Measurements from ENCODE around the gene NEURL4.
"Not testable (repeated sequence)": the region's sequence is repeated elsewhere in the genome, so short reads cannot be mapped to it uniquely, and the experiment has no call there.

The NEURL4 gene

DNA sequence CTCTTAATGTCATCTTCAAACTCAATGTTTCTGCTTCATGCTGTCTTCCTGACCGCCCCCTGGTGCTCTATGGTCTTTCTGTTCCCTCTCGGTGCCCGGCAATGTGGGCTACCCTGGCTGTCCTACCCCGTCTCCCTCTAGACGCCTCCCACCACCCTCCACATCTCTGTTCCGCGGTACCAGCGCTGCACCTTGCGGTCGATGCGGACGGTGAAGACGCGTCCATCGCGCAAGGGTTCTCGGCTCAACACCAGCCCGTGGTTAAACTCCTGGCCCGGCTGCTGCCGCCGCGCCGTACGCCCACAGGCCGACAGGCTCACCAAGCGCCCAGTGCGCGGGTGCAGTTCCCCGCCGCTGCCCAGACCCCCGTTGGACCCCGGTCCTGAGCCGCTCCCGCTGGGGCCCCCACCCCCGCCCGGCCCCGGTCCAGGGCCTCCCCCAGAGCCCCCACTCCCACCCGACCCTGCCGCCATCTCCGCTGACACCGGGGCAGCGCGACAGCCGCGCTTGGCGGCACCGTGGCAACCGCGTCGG is at the start of gene NEURL4:
TSS of gene NEURL4 (minus strand) at position 496 of the 534 bp plus-strand sequence. CDS start at position 473, 23 bp downstream.
- TF ChIP-seq, protein P1, sequence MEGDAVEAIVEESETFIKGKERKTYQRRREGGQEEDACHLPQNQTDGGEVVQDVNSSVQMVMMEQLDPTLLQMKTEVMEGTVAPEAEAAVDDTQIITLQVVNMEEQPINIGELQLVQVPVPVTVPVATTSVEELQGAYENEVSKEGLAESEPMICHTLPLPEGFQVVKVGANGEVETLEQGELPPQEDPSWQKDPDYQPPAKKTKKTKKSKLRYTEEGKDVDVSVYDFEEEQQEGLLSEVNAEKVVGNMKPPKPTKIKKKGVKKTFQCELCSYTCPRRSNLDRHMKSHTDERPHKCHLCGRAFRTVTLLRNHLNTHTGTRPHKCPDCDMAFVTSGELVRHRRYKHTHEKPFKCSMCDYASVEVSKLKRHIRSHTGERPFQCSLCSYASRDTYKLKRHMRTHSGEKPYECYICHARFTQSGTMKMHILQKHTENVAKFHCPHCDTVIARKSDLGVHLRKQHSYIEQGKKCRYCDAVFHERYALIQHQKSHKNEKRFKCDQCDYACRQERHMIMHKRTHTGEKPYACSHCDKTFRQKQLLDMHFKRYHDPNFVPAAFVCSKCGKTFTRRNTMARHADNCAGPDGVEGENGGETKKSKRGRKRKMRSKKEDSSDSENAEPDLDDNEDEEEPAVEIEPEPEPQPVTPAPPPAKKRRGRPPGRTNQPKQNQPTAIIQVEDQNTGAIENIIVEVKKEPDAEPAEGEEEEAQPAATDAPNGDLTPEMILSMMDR (conservative IDR thresholded peaks at IDR 0.05; ENCODE audit: low read depth, low read length): peak; percentile 34
- DNase-seq (ENCODE audit: low read depth): no peak
- H3K4me3 ChIP-seq (ENCODE audit: low read length): peak within 1 kb of the TSS; percentile 92

DNA sequence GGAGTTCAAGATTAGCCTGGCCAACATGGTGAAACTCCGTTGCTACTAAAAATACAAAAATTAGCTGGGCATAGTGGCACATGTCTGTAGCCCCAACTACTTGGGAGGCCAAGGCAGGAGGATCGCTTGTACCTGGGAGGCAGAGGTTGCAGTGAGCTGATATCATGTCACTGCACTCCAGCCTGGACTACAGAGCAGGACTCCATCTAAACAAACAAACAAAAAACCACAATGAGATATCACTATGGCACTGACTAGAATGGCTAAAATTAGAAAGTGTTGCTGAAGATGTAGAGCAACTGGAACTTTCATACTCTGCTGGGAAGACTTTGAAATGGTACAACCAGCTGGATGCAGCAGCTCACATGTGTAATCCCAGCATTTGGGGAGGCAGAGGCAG is 45.2 kb upstream of the NEURL4 start:
- H3K4me3 ChIP-seq (ENCODE audit: low read length): no peak overlapping the region
- DNase-seq (ENCODE audit: low read depth): no peak
- TF ChIP-seq, protein P1 (conservative IDR thresholded peaks at IDR 0.05; ENCODE audit: low read depth, low read length): no peak

DNA sequence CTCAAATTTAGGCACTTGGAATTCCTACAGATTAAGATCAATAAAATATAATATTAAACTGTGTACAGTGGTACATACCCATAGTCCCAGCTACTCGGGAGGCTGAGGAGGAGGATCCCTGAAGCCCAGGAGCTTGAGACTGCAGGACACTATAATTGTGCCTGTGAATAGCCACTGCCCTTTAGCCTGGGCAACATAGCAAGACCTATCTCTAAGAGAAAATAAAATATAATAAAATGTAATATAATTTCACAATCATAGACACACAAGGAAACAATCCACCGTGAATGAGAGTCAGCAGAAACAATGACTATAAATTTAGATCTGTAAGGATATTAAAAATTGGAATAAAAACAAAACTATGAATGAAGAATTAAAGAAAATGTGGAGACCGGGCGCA is 41.7 kb upstream of the NEURL4 start:
- DNase-seq (ENCODE audit: low read depth): no peak
- no peak overlapping the region for H3K4me3 ChIP-seq (ENCODE audit: low read length)
- TF ChIP-seq, protein P1 (conservative IDR thresholded peaks at IDR 0.05; ENCODE audit: low read depth, low read length): no peak

DNA sequence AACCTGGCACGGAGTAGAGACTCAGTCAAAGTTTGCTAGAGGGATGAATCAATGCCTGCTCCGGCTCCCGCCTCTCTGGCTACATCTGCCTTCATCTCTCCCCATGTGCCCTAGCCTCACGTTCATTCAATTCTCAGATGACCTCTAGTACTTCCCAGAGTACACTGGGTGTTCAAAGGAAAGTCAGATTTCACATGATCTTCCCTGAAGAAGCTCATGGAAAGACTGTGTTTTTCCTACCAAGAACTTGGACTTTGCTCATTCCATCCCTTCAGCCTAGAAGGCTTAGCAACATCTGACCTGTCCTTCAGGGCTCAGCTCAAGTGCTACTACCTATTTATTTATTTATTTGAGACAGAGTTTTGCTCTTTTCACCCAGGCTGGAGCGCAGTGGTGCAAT is 40.7 kb upstream of the NEURL4 start:
- TF ChIP-seq, protein P1 (conservative IDR thresholded peaks at IDR 0.05; ENCODE audit: low read depth, low read length): no peak
- no peak for DNase-seq (ENCODE audit: low read depth)
- H3K4me3 ChIP-seq (ENCODE audit: low read length): no peak overlapping the region

DNA sequence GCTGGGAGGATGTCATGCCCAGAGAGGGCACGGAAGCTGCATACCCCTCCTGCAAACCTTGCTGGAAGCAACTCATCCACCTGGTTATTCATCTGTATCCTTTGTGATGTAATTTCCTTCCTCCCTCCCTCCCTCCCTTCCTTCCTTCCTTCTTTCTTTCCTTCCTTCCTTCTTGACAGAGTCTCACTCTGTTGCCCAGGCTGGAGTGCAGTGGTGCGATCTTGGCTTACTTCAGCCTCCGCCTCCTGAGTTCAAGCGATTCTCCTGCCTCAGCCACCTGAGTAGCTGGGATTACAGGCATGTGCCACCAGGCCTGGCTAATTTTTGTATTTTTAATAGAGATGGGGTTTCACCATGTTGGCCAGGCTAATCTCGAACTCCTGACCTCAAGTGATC is 39.5 kb upstream of the NEURL4 start:
- not testable (repeated sequence) for H3K4me3 ChIP-seq (ENCODE audit: low read length); DNase-seq (ENCODE audit: low read depth)

DNA sequence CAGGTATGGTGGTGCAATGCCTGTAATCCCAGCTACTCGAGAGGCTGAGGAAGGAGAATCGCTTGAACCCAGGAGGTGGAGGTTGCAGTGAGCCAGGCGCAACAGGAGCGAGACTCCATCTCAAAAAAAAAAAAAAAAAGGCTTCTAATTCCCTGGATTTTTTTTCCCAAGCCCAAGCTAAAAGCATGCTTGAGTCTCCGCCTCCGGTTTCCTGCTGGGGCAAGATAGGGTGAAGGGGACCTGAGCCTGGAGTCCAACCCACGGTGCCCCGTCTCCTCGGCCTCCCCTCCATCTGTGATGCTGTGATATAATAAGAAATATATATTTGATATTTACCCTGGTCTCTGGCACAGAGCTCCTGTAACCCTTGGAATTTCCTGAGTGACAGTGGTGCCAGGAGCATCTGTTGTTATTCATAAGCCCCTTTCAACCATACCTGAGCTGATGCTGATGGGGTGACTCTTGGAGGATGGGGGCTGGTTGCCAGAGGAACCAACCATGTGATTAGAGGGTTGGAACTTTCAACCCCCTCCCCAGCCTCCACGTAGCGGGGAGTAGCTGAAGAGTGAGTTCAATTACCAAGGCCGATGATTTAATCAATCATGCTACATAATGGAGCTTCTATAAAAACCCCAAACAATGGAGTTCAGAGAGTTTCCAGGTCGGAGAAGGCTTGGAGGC is 38.9 kb upstream of the NEURL4 start:
- TF ChIP-seq, protein P1 (conservative IDR thresholded peaks at IDR 0.05; ENCODE audit: low read depth, low read length): no peak
- DNase-seq (ENCODE audit: low read depth): no peak
- H3K4me3 ChIP-seq (ENCODE audit: low read length): no peak overlapping the region

DNA sequence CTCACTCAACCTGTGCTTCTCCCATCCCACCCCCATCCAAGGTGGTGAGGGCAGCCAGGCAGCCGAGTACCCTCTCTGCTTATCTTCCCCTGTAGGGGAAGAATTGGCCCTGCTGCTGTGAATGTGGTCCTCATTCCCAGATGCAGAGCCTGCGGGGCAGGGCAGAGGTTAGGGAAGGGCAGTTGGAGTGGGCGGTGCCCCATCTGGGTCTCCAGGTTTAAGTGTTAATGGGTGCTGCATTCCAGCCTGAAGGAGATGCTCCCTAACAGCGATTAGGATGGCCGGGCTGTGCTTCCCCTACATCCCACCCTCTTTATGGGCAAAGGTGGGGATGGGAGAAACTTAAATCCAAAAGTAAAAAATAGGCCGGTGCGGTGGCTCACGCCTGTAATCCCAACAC is 37.9 kb upstream of the NEURL4 start:
- H3K4me3 ChIP-seq (ENCODE audit: low read length): no peak overlapping the region
- TF ChIP-seq, protein P1 (conservative IDR thresholded peaks at IDR 0.05; ENCODE audit: low read depth, low read length): no peak
- DNase-seq (ENCODE audit: low read depth): no peak

DNA sequence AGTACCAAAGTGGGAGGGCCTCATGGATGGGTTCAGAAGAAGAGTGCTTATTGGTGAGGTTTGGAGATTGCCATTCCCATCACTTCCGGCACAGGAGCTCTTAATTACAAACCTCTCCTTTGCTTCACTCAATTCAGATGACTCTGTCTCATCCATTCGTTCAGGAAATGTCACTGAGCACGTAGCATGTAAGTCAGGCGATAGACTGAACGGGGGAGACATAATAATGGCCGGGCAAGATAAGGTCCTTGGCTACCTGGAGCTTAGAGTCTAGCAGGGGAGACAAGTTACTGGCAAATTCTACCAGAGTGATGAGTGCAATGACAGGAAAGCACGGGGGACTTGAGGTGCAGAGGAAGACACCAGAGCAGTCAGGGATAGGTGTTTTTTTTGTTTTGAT is 36.8 kb upstream of the NEURL4 start:
- not testable (repeated sequence) for H3K4me3 ChIP-seq (ENCODE audit: low read length); DNase-seq (ENCODE audit: low read depth)

Data from retinal pigment epithelial cell (primary cell).